Stomach smooth muscle (tissue), 2 donors: ENCODE data around the gene GLOD4.
A peak's percentile ranks its signal among the peaks of the same experiment; 100 is the strongest.

ENCODE experiments used
- H3K27ac ChIP-seq: one replicate; pipeline ENCODE4 v1.7.0; 2013; ENCODE audit warnings: mild to moderate bottlenecking, low read length, inconsistent platforms
- H3K27me3 ChIP-seq, 2 donors: one replicate each; pipeline ENCODE4 v1.7.0; 2013; ENCODE audit warnings: low read length in 2 of 2; ENCODE audit not compliant: insufficient read depth in 2 of 2, control insufficient read depth in 1 of 2
- H3K36me3 ChIP-seq, 2 donors: one replicate each; pipeline ENCODE4 v1.7.0; 2013; ENCODE audit warnings: low read length in 2 of 2; ENCODE audit not compliant: control insufficient read depth in 2 of 2, insufficient read depth in 2 of 2
- H3K4me1 ChIP-seq: one replicate; pipeline ENCODE4 v1.7.0; 2013; ENCODE audit warnings: low read length; ENCODE audit not compliant: control insufficient read depth, insufficient read depth
- H3K4me3 ChIP-seq, 2 donors: one replicate each; pipeline ENCODE4 v1.7.0; 2013; ENCODE audit warnings: low read length in 2 of 2
- H3K9ac ChIP-seq, 2 donors: one replicate each; pipeline ENCODE4 v1.7.0; 2013; ENCODE audit warnings: low read length in 2 of 2, mild to moderate bottlenecking in 1 of 2
- H3K9me3 ChIP-seq, 2 donors: one replicate each; pipeline ENCODE4 v1.7.0; 2013; ENCODE audit warnings: low read length in 2 of 2; ENCODE audit not compliant: control insufficient read depth in 2 of 2
- donor health status: healthy.
- donor health status: Pancreatic carcinoma.

Gene GLOD4

GRCh38 chr17:740240-741017, 41.7 kb downstream of the GLOD4 start:
- Histone ChIP-seq H3K9me3 (no peaks in the 10 kb centered on the region), H3K9ac (no peak overlapping the region), H3K27ac (no peak overlapping the region), H3K4me1 (no peaks in the 10 kb centered on the region), H3K27me3 (no peaks in the 10 kb centered on the region), H3K36me3 (peaks cover 24 to 45% of the 10 kb centered on the region in 2 donors), H3K4me3 (no peak overlapping the region)

- Histone ChIP-seq H3K9me3 (no peaks in the 10 kb centered on the region), H3K36me3 (peaks cover 12 to 26% of the 10 kb centered on the region in 2 donors), H3K4me3 (no peak overlapping the region), H3K27ac (no peak overlapping the region), H3K4me1 (peaks cover 9% of the 10 kb centered on the region), H3K9ac (no peak overlapping the region), H3K27me3 (no peaks in the 10 kb centered on the region)
Observed at GRCh38 chr17:737561-738113, 44.4 kb downstream of the GLOD4 start.

- H3K36me3 ChIP-seq, result peaks cover 0 to 2% of the 10 kb centered on the region in 2 donors
- H3K9me3 ChIP-seq, result no peaks in the 10 kb centered on the region
- no peak overlapping the region for H3K27ac ChIP-seq
- H3K9ac ChIP-seq, result peak overlapping the region in 1 of 2 donors; percentile 71
- peaks cover 15% of the 10 kb centered on the region for H3K4me1 ChIP-seq
- H3K27me3 ChIP-seq, result no peaks in the 10 kb centered on the region
- peak overlapping the region; percentile 74 to 81 for H3K4me3 ChIP-seq
Observed at GRCh38 chr17:733743-734142, 48.3 kb downstream of the GLOD4 start.

- no peaks in the 10 kb centered on the region for H3K9me3 ChIP-seq
- peak overlapping the region; percentile 71 for H3K9ac ChIP-seq
- peaks cover 15% of the 10 kb centered on the region for H3K4me1 ChIP-seq
- no peaks in the 10 kb centered on the region for H3K27me3 ChIP-seq
- H3K4me3 ChIP-seq, result peak overlapping the region; percentile 74 to 81
- H3K36me3 ChIP-seq, result no peaks in the 10 kb centered on the region
- peak overlapping the region; percentile 46 for H3K27ac ChIP-seq
Observed at GRCh38 chr17:732902-733720, 49.0 kb downstream of the GLOD4 start.

GRCh38 chr17:732067-732901, 49.8 kb downstream of the GLOD4 start, which contains the start of gene TLCD3A:
Gene TLCD3A, plus strand, starts transcription at chr17:732596. Its CDS starts 52 bp downstream, at chr17:732648.
- peaks cover 15% of the 10 kb centered on the region for H3K4me1 ChIP-seq
- H3K9ac ChIP-seq, result peak within 1 kb of the TSS; percentile 71 to 76
- peak within 1 kb of the TSS; percentile 46 for H3K27ac ChIP-seq
- H3K27me3 ChIP-seq, result no peaks in the 10 kb centered on the region
- H3K4me3 ChIP-seq, result peak within 1 kb of the TSS; percentile 78 to 81
- H3K9me3 ChIP-seq, result no peaks in the 10 kb centered on the region
- no peaks in the 10 kb centered on the region for H3K36me3 ChIP-seq

GRCh38 chr17:731644-732066, 50.4 kb downstream of the GLOD4 start:
- Histone ChIP-seq H3K36me3 (no peaks in the 10 kb centered on the region), H3K4me3 (peak overlapping the region; percentile 60 to 78), H3K27me3 (no peaks in the 10 kb centered on the region), H3K9me3 (no peaks in the 10 kb centered on the region), H3K4me1 (peaks cover 15% of the 10 kb centered on the region), H3K9ac (peak overlapping the region; percentile 66 to 76), H3K27ac (peak overlapping the region; percentile 11)

GRCh38 chr17:728911-729310, 53.2 kb downstream of the GLOD4 start:
- no peaks in the 10 kb centered on the region for H3K27me3 ChIP-seq
- no peak overlapping the region for H3K4me3 ChIP-seq
- H3K4me1 ChIP-seq, result peaks cover 15% of the 10 kb centered on the region
- H3K36me3 ChIP-seq, result no peaks in the 10 kb centered on the region
- no peak overlapping the region for H3K9ac ChIP-seq
- no peak overlapping the region for H3K27ac ChIP-seq
- no peaks in the 10 kb centered on the region for H3K9me3 ChIP-seq

GRCh38 chr17:726271-726919, 55.7 kb downstream of the GLOD4 start:
- Histone ChIP-seq H3K27ac (no peak overlapping the region), H3K9ac (no peak overlapping the region), H3K4me1 (peaks cover 1% of the 10 kb centered on the region), H3K4me3 (no peak overlapping the region), H3K36me3 (no peaks in the 10 kb centered on the region), H3K27me3 (no peaks in the 10 kb centered on the region), H3K9me3 (no peaks in the 10 kb centered on the region)

- Histone ChIP-seq H3K4me3 (no peak overlapping the region), H3K9me3 (no peaks in the 10 kb centered on the region), H3K4me1 (no peaks in the 10 kb centered on the region), H3K27me3 (no peaks in the 10 kb centered on the region), H3K36me3 (no peaks in the 10 kb centered on the region), H3K27ac (no peak overlapping the region), H3K9ac (no peak overlapping the region)
Observed at GRCh38 chr17:725746-726145, 56.3 kb downstream of the GLOD4 start.

GRCh38 chr17:725084-725483, 57.0 kb downstream of the GLOD4 start:
- Histone ChIP-seq H3K27ac (no peak overlapping the region), H3K4me1 (no peaks in the 10 kb centered on the region), H3K9ac (no peak overlapping the region), H3K36me3 (no peaks in the 10 kb centered on the region), H3K9me3 (no peaks in the 10 kb centered on the region), H3K4me3 (no peak overlapping the region), H3K27me3 (no peaks in the 10 kb centered on the region)
